ENCODE results near the gene SH3BP4.

DNA sequence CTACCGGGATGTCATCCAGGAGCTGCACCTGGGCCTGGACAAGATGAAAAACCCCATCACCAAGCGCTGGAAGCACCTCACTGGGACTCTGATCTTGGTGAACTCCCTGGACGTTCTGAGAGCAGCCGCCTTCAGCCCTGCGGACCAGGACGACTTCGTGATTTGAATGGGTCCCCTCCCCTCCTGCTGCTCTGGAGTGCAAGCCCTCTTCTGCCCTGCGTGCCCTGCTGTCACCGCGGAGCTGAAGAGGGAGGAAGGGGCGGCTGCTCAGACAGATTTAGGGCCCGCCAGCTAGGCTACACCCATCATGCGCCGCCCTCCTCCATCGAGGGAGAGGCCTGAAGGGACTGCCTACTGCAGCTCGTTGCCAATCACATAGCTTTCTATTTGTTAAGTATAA, 101.8 kb downstream of the SH3BP4 start:
- no peak for TF ChIP-seq GATA2 (IDR thresholded peaks at IDR 0.05; ENCODE audit: low read depth, low read length)
- no peak for TF ChIP-seq GATA3 (IDR thresholded peaks at IDR 0.05; ENCODE audit: low read depth, low read length)

All from SH-SY5Y (cell line).